K562 (cell line): ENCODE measurements around the gene ZC3H12C. TPM values are rescaled to one million over a fixed set of nuclear protein-coding genes. Genes with fewer than 3 reads are reported as not detected.

Experiments
- ATAC-seq: fragments of 200-7000 bp; cut with Tn5 transposase; 3 replicates; pipeline ENCODE4 v1.9.1; 2020; ENCODE audit warnings: moderate library complexity
- BruUV-seq: library from RNA; stranded (reverse); fragments of 400-500 nt; replicated peaks from 2 replicates; lab custom pipeline; 2021; lab: Mats Ljungman, UMichigan
- CTCF ChIA-PET: fragments of 300-600 bp; formaldehyde crosslinking; extraction: SDS; loops from one replicate; lab custom pipeline; 2021; ENCODE audit warnings: low intra/inter-chr PET ratio; lab: Yijun Ruan, JAX
- POLR2A ChIA-PET: fragments of 300-600, 350-650 bp; sonication (Branson Sonifier 250); formaldehyde crosslinking; extraction: SDS; loops from one replicate; lab custom pipeline; 2021; ENCODE audit warnings: antibody characterized with exemption, inconsistent platforms; lab: Yijun Ruan, JAX
- DNase-seq, 4 experiments: peaks; one replicate each; pipeline versions ENCODE4 v3.0.0 to v3.0.0-alpha.2; 2011 to 2018; ENCODE audit warnings: low spot score in 3 of 4, mixed read lengths in 3 of 4; ENCODE audit errors: extremely low read depth in 1 of 4
- FAIRE-seq: peaks from 2 replicates; lab custom pipeline; 2011; peaks lifted over from hg19 to GRCh38; lab: Jason Lieb, UNC
- H2AFZ ChIP-seq: 2 replicates; pipeline ENCODE4 v1.6.0; 2011; ENCODE audit warnings: low read depth, low read length, control low read depth, inconsistent platforms
- H3K27ac ChIP-seq: fragments of 200-600 bp; 3 replicates; pipeline ENCODE4 v1.8.0; 2011; ENCODE audit warnings: low read depth, mild to moderate bottlenecking, control low read depth, inconsistent platforms, low read length, moderate library complexity, mixed read lengths; ENCODE audit errors: extremely low read depth
- H3K27me3 ChIP-seq, 2 experiments: fragments of 300-600 bp in 1 of 2; 2 replicates in 1 of 2; 3 replicates in 1 of 2; pipeline versions ENCODE4 v1.6.0 to v1.8.0; 2011; ENCODE audit warnings: inconsistent platforms in 2 of 2, low read length in 2 of 2, mild to moderate bottlenecking in 1 of 2, mixed read lengths in 1 of 2, moderate library complexity in 1 of 2; ENCODE audit not compliant: control insufficient read depth in 2 of 2, insufficient read depth in 2 of 2
- H3K36me3 ChIP-seq: fragments of 300-600 bp; 3 replicates; pipeline ENCODE4 v1.8.0; 2011; ENCODE audit warnings: mild to moderate bottlenecking, low read length, inconsistent platforms; ENCODE audit not compliant: control insufficient read depth, insufficient read depth
- H3K4me1 ChIP-seq, 2 experiments: fragments of 200-600 bp in 1 of 2; replicated peaks in 1 of 2; 2 replicates in 1 of 2; 3 replicates in 1 of 2; pipeline versions ENCODE4 v1.5.1 to v1.8.0; 2011; ENCODE audit warnings: inconsistent platforms in 2 of 2, low read length in 2 of 2, mild to moderate bottlenecking in 1 of 2, mixed read lengths in 1 of 2, moderate library complexity in 1 of 2; ENCODE audit not compliant: control insufficient read depth in 2 of 2, insufficient read depth in 2 of 2
- H3K4me2 ChIP-seq: 2 replicates; pipeline ENCODE4 v1.6.1; 2011; ENCODE audit warnings: low read length, control low read depth, inconsistent platforms, mixed read lengths; ENCODE audit not compliant: insufficient read depth
- H3K4me3 ChIP-seq: fragments of 200-600 bp; sonication (generic), shearing (Covaris generic); 2 replicates; pipeline ENCODE4 v1.5.1; 2016; ENCODE audit warnings: control low read depth, inconsistent platforms
- H3K79me2 ChIP-seq: fragments of 200-600 bp; 3 replicates; pipeline ENCODE4 v1.8.0; 2011; ENCODE audit warnings: low read length, inconsistent platforms; ENCODE audit not compliant: control insufficient read depth, insufficient read depth
- H3K9ac ChIP-seq, 2 experiments: 2 replicates each; pipeline versions ENCODE4 v1.6.0 to v1.6.1; 2011; ENCODE audit warnings: low read depth in 2 of 2, low read length in 2 of 2, control low read depth in 1 of 2, inconsistent platforms in 1 of 2, mild to moderate bottlenecking in 1 of 2, mixed read lengths in 1 of 2; ENCODE audit not compliant: insufficient read depth in 1 of 2
- H3K9me1 ChIP-seq: one replicate; pipeline ENCODE4 v1.6.0; 2011; ENCODE audit warnings: inconsistent platforms, mild to moderate bottlenecking, low read length, moderate library complexity; ENCODE audit not compliant: control insufficient read depth, insufficient read depth
- H3K9me3 ChIP-seq: replicated peaks from 2 replicates; pipeline ENCODE4 v1.5.1; 2011; ENCODE audit warnings: low read depth, low read length, inconsistent platforms; ENCODE audit not compliant: control insufficient read depth, insufficient read depth
- H4K20me1 ChIP-seq: replicated peaks from 2 replicates; pipeline ENCODE4 v1.6.1; 2011; ENCODE audit warnings: low read length, inconsistent platforms, mixed read lengths; ENCODE audit not compliant: control insufficient read depth, insufficient read depth
- BRCA1 ChIP-seq, 2 experiments: fragments of 450-650 bp in 1 of 2; sonication (generic) in 1 of 2; formaldehyde crosslinking in 1 of 2; IDR thresholded peaks; 2 replicates each; pipeline versions ENCODE4 v1.5.0 to v1.6.1; 2017 to 2020; ENCODE audit warnings: mild to moderate bottlenecking in 1 of 2, missing genetic modification reagents in 1 of 2
- CLOCK ChIP-seq: fragments of 250-450 bp; sonication (Bioruptor Pico); IDR thresholded peaks from 2 replicates; pipeline ENCODE4 v1.4.0; 2020; ENCODE audit warnings: mild to moderate bottlenecking, moderate library complexity, borderline replicate concordance
- FOS ChIP-seq: IDR thresholded peaks from 3 replicates; pipeline ENCODE4 v1.6.1; 2011; ENCODE audit not compliant: insufficient read length; ENCODE audit errors: extremely low read depth
- FOXA3 ChIP-seq, 2 experiments: fragments of 450-650 bp in 1 of 2; sonication (generic) in 1 of 2; formaldehyde crosslinking; IDR thresholded peaks in 1 of 2; conservative IDR thresholded peaks in 1 of 2; 2 replicates each; pipeline versions ENCODE4 v1.4.0 to v1.8.0; 2020 to 2022; ENCODE audit warnings: mild to moderate bottlenecking in 2 of 2, missing genetic modification reagents in 1 of 2
- FOXK1 ChIP-seq: sonication (generic); formaldehyde crosslinking; IDR thresholded peaks from 2 replicates; pipeline ENCODE4 v1.8.0; 2022; ENCODE audit warnings: missing genetic modification reagents, mild to moderate bottlenecking, borderline replicate concordance
- GTF2B ChIP-seq: IDR thresholded peaks from 2 replicates; pipeline ENCODE4 v1.6.1; 2011; ENCODE audit not compliant: insufficient read length; ENCODE audit errors: extremely low read depth
- HMGXB4 ChIP-seq: sonication (generic); formaldehyde crosslinking; IDR thresholded peaks from 2 replicates; pipeline ENCODE4 v1.8.1; 2023; ENCODE audit warnings: mild to moderate bottlenecking, missing genetic modification reagents
- MEF2D ChIP-seq: conservative IDR thresholded peaks from 2 replicates; pipeline ENCODE4 v1.6.1; 2016; ENCODE audit warnings: low read depth, missing genetic modification characterization, missing compliant biosample characterization
- NELFE ChIP-seq: IDR thresholded peaks from 2 replicates; pipeline ENCODE4 v1.6.1; 2011; ENCODE audit warnings: mild to moderate bottlenecking; ENCODE audit not compliant: insufficient read depth, insufficient read length
- NFXL1 ChIP-seq: fragments of 450-650 bp; formaldehyde crosslinking; IDR thresholded peaks from 2 replicates; pipeline ENCODE4 v1.4.0; 2021; ENCODE audit warnings: mild to moderate bottlenecking
- POLR3A ChIP-seq: IDR thresholded peaks from 2 replicates; pipeline ENCODE4 v1.6.1; 2011; ENCODE audit warnings: borderline replicate concordance, mild to moderate bottlenecking, moderate library complexity; ENCODE audit not compliant: insufficient read length, insufficient read depth; ENCODE audit errors: extremely low read depth
- PYGO2 ChIP-seq: fragments of 450-650 bp; IDR thresholded peaks from 2 replicates; pipeline ENCODE4 v1.6.1; 2016; ENCODE audit warnings: mild to moderate bottlenecking, missing genetic modification characterization, moderate library complexity, missing compliant biosample characterization
- TCF7L2 ChIP-seq: fragments of 150-350 bp; IDR thresholded peaks from 2 replicates; pipeline ENCODE4 v1.6.1; 2016; ENCODE audit warnings: low read depth, mild to moderate bottlenecking, low read length, moderate library complexity
- ZNF23 ChIP-seq: fragments of 250-450 bp; sonication (Bioruptor Pico); IDR thresholded peaks from 2 replicates; pipeline ENCODE4 v1.4.0; 2020; ENCODE audit warnings: mild to moderate bottlenecking
- ZNF24 ChIP-seq: fragments of 450-650 bp; IDR thresholded peaks from 2 replicates; pipeline ENCODE4 v1.6.1; 2016
- ZNF717 ChIP-seq: fragments of 250-450 bp; sonication (Bioruptor Pico); IDR thresholded peaks from 2 replicates; pipeline ENCODE4 v1.5.0; 2021
- ZNF785 ChIP-seq: fragments of 250-450 bp; sonication (Bioruptor Pico); IDR thresholded peaks from 2 replicates; pipeline ENCODE4 v1.4.0; 2020; ENCODE audit warnings: mild to moderate bottlenecking
- in situ Hi-C: fragments of 300-500 bp; cut with MboI; formaldehyde crosslinking; loops from 4 replicates; pipeline ENCODE4 v1.15.0; 2018; ENCODE audit warnings: inconsistent platforms, mixed read lengths
- intact Hi-C: fragments of 100-400 bp; cut with micrococcal nuclease; formaldehyde crosslinking; loops from 2 replicates; pipeline ENCODE4 v1.14.2; 2022
- polyA plus RNA-seq, 8 experiments: library from polyadenylated mRNA; depleted of rRNA in 4 of 8; stranded (reverse) in 5 of 8; unstranded in 3 of 8; fragments of >200 nt; fragmentation: Nextera tagmentation in 2 of 8; fragmentation: Illumina TruSeq in 1 of 8; extraction: Ambion mirVana in 2 of 8; extraction: Trizol in 1 of 8; gene quantifications; 2 replicates each; pipeline versions ENCODE4 v1.2.1 to v1.2.3, GENCODE V29; 2011 to 2014; ENCODE audit warnings: inconsistent platforms in 1 of 8, missing spikeins in 1 of 8
- total RNA-seq, 7 experiments: library from RNA; depleted of rRNA in 6 of 7; stranded (reverse); fragments of >200 nt in 6 of 7; fragmentation: Illumina TruSeq in 2 of 7; extraction: Trizol in 2 of 7; gene quantifications; 2 replicates each; pipeline versions ENCODE4 v1.2.1 to v1.2.3, GENCODE V29; 2011 to 2021; ENCODE audit warnings: low replicate concordance in 1 of 7

Gene ZC3H12C
- total and polyA plus RNA-seq, 9 of the 15 experiments (the other 6 are each of a cell fraction or from before 2014, with no cell fraction given) = 0.56 to 5.9 (median 3.3) TPM

GRCh38 chr11:110071197-110071596 lies 22.0 kb upstream of the ZC3H12C start (continued):
- TF ChIP-seq BRCA1 (IDR thresholded peaks at IDR 0.05) (no peak), BRCA1 (CRISPR knock-in tag; IDR thresholded peaks at IDR 0.05) (no peak)

GRCh38 chr11:110072930-110073329 lies 20.3 kb upstream of the ZC3H12C start:
- Histone ChIP-seq H3K9me1 (no peaks in the 10 kb centered on the region), H3K9ac (no peak overlapping the region), H3K27ac (no peak overlapping the region), H3K9me3 (no peaks in the 10 kb centered on the region), H3K4me1 (peaks cover 4 to 73% of the 10 kb centered on the region in 2 experiments; a peak in 4 of 5 replicates), H3K27me3 (no peaks in the 10 kb centered on the region), H3K4me3 (no peak overlapping the region), H3K4me2 (no peak overlapping the region), H4K20me1 (no peaks in the 10 kb centered on the region), H3K79me2 (no peaks in the 10 kb centered on the region), H2AFZ (0 out of 2 replicates have a peak overlapping the region, but pooled peaks have one; percentile 16), H3K36me3 (no peaks in the 10 kb centered on the region)
- POLR2A ChIA-PET = no interaction called here
- DNase-seq (no peak), ATAC-seq (no peak), FAIRE-seq (no peak)
- intact Hi-C loops (no loop called here), in situ Hi-C loops (no loop called here)
- CTCF ChIA-PET = no interaction called here
- no TSS peak for BruUV-seq
- TF ChIP-seq CLOCK (CRISPR knock-in tag) = no peak
- TF ChIP-seq MEF2D (tag) = no peak
- TF ChIP-seq GTF2B = no peak
- no peak for TF ChIP-seq ZNF717 (CRISPR knock-in tag)
- no peak for TF ChIP-seq NELFE
- no peak for TF ChIP-seq FOXA3 (CRISPR knock-in tag; conservative IDR thresholded peaks at IDR 0.05 in 1 of 2, IDR thresholded peaks at IDR 0.05 in 1 of 2)
- no peak for TF ChIP-seq FOS
- no peak for TF ChIP-seq PYGO2 (tag)
- TF ChIP-seq ZNF23 (CRISPR knock-in tag) = no peak
- no peak for TF ChIP-seq ZNF785 (CRISPR knock-in tag)
- TF ChIP-seq TCF7L2 = no peak
- TF ChIP-seq NFXL1 (CRISPR knock-in tag) = no peak
- TF ChIP-seq HMGXB4 (CRISPR knock-in tag) = no peak
- TF ChIP-seq POLR3A = no peak
- TF ChIP-seq ZNF24 = no peak
- TF ChIP-seq FOXK1 = no peak
